WTC11 (cell line): ENCODE data around the gene SCAF8. TPM values are rescaled to one million over a fixed set of nuclear protein-coding genes. Genes with fewer than 3 reads are reported as not detected.

Source experiments
- ATAC-seq: fragments of 200-7000 bp; cut with Tn5 transposase; 2 replicates; pipeline ENCODE4 v1.10.0; 2021; ENCODE audit warnings: mild to moderate bottlenecking, moderate library complexity
- CTCF ChIA-PET: fragments of 300-600 bp; sonication (Branson Sonifier 250); formaldehyde crosslinking; loops from one replicate; lab custom pipeline; 2021; ENCODE audit warnings: antibody characterized with exemption; lab: Charles Lee
- POLR2A ChIA-PET: fragments of 350-600 bp; sonication (Branson Sonifier 250); formaldehyde crosslinking; loops from one replicate; lab custom pipeline; 2021; ENCODE audit warnings: antibody characterized with exemption; lab: Charles Lee
- DNase-seq: peaks from one replicate; pipeline ENCODE4 v3.0.0; 2021; ENCODE audit warnings: low spot score
- H3K27ac Mint-ChIP-seq: 2 replicates; pipeline ENCODE4 v1.8.0; 2021; ENCODE audit warnings: mixed read lengths
- H3K27me3 Mint-ChIP-seq: 2 replicates; pipeline ENCODE4 v1.8.0; 2021; ENCODE audit warnings: low read depth, mild to moderate bottlenecking, moderate library complexity, mixed read lengths
- H3K36me3 Mint-ChIP-seq: 2 replicates; pipeline ENCODE4 v1.8.0; 2021; ENCODE audit warnings: mixed read lengths
- H3K4me1 Mint-ChIP-seq: 2 replicates; pipeline ENCODE4 v1.8.0; 2022; ENCODE audit warnings: mixed read lengths
- H3K4me3 Mint-ChIP-seq: 2 replicates; pipeline ENCODE4 v1.8.0; 2021; ENCODE audit warnings: mild to moderate bottlenecking, moderate library complexity, mixed read lengths
- H3K9me3 Mint-ChIP-seq: 2 replicates; pipeline ENCODE4 v1.8.0; 2021; ENCODE audit warnings: mixed read lengths
- CREB1 ChIP-seq: sonication (generic); formaldehyde crosslinking; IDR thresholded peaks from 2 replicates; pipeline ENCODE4 v1.8.0; 2023; ENCODE audit warnings: mild to moderate bottlenecking, missing genetic modification reagents
- CREM ChIP-seq: sonication (generic); formaldehyde crosslinking; IDR thresholded peaks from 2 replicates; pipeline ENCODE4 v1.8.1; 2022; ENCODE audit warnings: mild to moderate bottlenecking, missing genetic modification reagents, moderate library complexity
- E2F4 ChIP-seq: sonication (generic); formaldehyde crosslinking; IDR thresholded peaks from 2 replicates; pipeline ENCODE4 v1.8.1; 2022; ENCODE audit warnings: low read depth, mild to moderate bottlenecking, moderate library complexity, missing genetic modification reagents, borderline replicate concordance
- ELF4 ChIP-seq: sonication (generic); formaldehyde crosslinking; IDR thresholded peaks from 2 replicates; pipeline ENCODE4 v1.8.1; 2022; ENCODE audit warnings: low read depth, mild to moderate bottlenecking, moderate library complexity, missing genetic modification reagents
- EMX1 ChIP-seq: fragments of 250-450 bp; sonication (Bioruptor Pico); IDR thresholded peaks from 2 replicates; pipeline ENCODE4 v1.8.0; 2021; ENCODE audit warnings: mild to moderate bottlenecking
- FOXJ3 ChIP-seq: sonication (generic); formaldehyde crosslinking; IDR thresholded peaks from 2 replicates; pipeline ENCODE4 v1.9.0; 2021; ENCODE audit warnings: missing genetic modification reagents, mild to moderate bottlenecking, borderline replicate concordance
- FOXK1 ChIP-seq: sonication (generic); formaldehyde crosslinking; IDR thresholded peaks from 2 replicates; pipeline ENCODE4 v1.8.0; 2022; ENCODE audit warnings: mild to moderate bottlenecking, moderate library complexity, missing genetic modification reagents
- FOXP4 ChIP-seq: sonication (generic); formaldehyde crosslinking; IDR thresholded peaks from 2 replicates; pipeline ENCODE4 v1.8.0; 2022; ENCODE audit warnings: mild to moderate bottlenecking, missing genetic modification reagents
- NFE2L1 ChIP-seq: sonication (generic); formaldehyde crosslinking; IDR thresholded peaks from 2 replicates; pipeline ENCODE4 v1.8.1; 2023; ENCODE audit warnings: missing genetic modification reagents
- OVOL2 ChIP-seq: fragments of 250-450 bp; sonication (Bioruptor Pico); IDR thresholded peaks from 2 replicates; pipeline ENCODE4 v1.9.0; 2021; ENCODE audit warnings: mild to moderate bottlenecking, borderline replicate concordance
- PREB ChIP-seq: sonication (generic); formaldehyde crosslinking; IDR thresholded peaks from 2 replicates; pipeline ENCODE4 v1.8.1; 2022; ENCODE audit warnings: mild to moderate bottlenecking, missing genetic modification reagents, moderate library complexity, borderline replicate concordance
- RELA ChIP-seq: sonication (generic); formaldehyde crosslinking; IDR thresholded peaks from 2 replicates; pipeline ENCODE4 v1.8.1; 2022; ENCODE audit warnings: missing genetic modification reagents, mild to moderate bottlenecking, borderline replicate concordance
- SMAD3 ChIP-seq: sonication (generic); formaldehyde crosslinking; IDR thresholded peaks from 2 replicates; pipeline ENCODE4 v1.8.0; 2022; ENCODE audit warnings: missing genetic modification reagents, mild to moderate bottlenecking, borderline replicate concordance
- SMAD4 ChIP-seq: sonication (generic); formaldehyde crosslinking; IDR thresholded peaks from 2 replicates; pipeline ENCODE4 v1.8.0; 2022; ENCODE audit warnings: mild to moderate bottlenecking, missing genetic modification reagents
- SOX15 ChIP-seq: fragments of 250-450 bp; sonication (Bioruptor Pico); IDR thresholded peaks from 2 replicates; pipeline ENCODE4 v1.9.0; 2021; ENCODE audit warnings: mild to moderate bottlenecking
- TCF7 ChIP-seq: sonication (generic); formaldehyde crosslinking; IDR thresholded peaks from 2 replicates; pipeline ENCODE4 v1.8.0; 2022; ENCODE audit warnings: mild to moderate bottlenecking, low read depth, missing genetic modification reagents, moderate library complexity
- ZBTB43 ChIP-seq: sonication (generic); formaldehyde crosslinking; IDR thresholded peaks from 2 replicates; pipeline ENCODE4 v1.8.1; 2023; ENCODE audit warnings: mild to moderate bottlenecking, missing genetic modification reagents
- ZNF121 ChIP-seq: sonication (generic); formaldehyde crosslinking; IDR thresholded peaks from 2 replicates; pipeline ENCODE4 v1.8.0; 2023; ENCODE audit warnings: missing genetic modification reagents
- ZNF138 ChIP-seq: sonication (generic); formaldehyde crosslinking; conservative IDR thresholded peaks from 2 replicates; pipeline ENCODE4 v1.8.1; 2022; ENCODE audit warnings: mild to moderate bottlenecking, moderate library complexity, missing genetic modification reagents
- ZNF512 ChIP-seq: sonication (generic); formaldehyde crosslinking; IDR thresholded peaks from 2 replicates; pipeline ENCODE4 v1.8.1; 2022; ENCODE audit warnings: missing genetic modification reagents, borderline replicate concordance
- total RNA-seq: library from RNA; stranded (reverse); gene quantifications from 3 replicates; pipeline ENCODE4 v1.2.3, GENCODE V29; 2021
- TF ChIP-seq, protein P1 (sequence below): fragments of 250-450 bp; sonication (Bioruptor Pico); IDR thresholded peaks from 2 replicates; pipeline ENCODE4 v1.8.0; 2021; ENCODE audit warnings: mild to moderate bottlenecking
- TF ChIP-seq, protein P2 (sequence below): sonication (generic); formaldehyde crosslinking; IDR thresholded peaks from 2 replicates; pipeline ENCODE4 v1.8.1; 2022; ENCODE audit warnings: low read depth, missing genetic modification reagents, borderline replicate concordance
- TF ChIP-seq, protein P3 (sequence below): fragments of 250-450 bp; sonication (Bioruptor Pico); IDR thresholded peaks from 2 replicates; pipeline ENCODE4 v1.9.0; 2021; ENCODE audit warnings: mild to moderate bottlenecking

Gene SCAF8
- total RNA-seq, 1 experiment from 2014 or later = 40.7 TPM

DNA sequence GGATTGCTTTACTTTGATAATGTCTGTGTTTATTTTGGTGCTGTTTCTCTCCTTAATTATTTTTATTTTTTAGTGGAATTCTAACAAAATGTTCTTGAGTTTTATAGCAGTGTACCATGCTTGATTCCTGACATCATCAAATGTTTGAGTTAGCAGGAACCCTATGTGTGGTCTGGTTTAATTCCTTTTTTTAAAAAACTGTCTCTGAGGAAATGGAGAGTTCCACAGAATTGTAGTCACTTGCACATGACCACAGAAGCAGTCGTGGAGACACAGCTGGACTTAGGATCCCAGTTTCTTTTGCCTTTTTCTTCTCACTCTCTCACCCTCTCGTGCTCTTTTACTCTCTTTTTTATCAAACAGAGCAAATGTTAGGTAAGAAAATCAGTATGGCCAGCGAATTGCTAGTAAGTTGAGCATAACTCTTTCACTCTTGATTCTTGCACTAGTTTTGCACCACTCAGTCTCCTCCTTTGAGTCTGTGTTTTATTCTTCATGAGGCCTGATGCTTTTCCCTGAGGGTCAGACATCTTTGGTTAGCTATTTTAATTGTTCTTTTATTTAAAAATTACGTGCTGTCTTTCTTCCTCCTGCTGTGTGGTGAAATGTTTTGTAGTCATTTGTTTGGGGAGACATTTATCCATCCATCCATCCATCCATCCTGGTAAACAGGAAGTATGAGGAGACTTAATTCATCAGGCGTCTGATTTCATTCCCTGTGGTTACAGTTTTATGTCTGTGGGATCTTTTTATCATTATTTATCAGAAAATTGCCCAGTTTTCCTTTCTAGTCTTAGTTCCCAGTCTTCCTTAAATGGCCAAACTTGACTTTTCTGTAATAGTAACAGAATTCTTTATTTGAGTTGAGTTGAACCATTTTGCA is 83.0 kb downstream of the SCAF8 start (continued):
- TF ChIP-seq PREB (CRISPR knock-in tag) (no peak), SOX15 (CRISPR knock-in tag) (no peak), ZNF121 (CRISPR knock-in tag) (no peak), SMAD4 (CRISPR knock-in tag) (no peak), CREB1 (no peak), TCF7 (CRISPR knock-in tag) (no peak), ELF4 (CRISPR knock-in tag) (no peak)
- TF ChIP-seq, protein P1, sequence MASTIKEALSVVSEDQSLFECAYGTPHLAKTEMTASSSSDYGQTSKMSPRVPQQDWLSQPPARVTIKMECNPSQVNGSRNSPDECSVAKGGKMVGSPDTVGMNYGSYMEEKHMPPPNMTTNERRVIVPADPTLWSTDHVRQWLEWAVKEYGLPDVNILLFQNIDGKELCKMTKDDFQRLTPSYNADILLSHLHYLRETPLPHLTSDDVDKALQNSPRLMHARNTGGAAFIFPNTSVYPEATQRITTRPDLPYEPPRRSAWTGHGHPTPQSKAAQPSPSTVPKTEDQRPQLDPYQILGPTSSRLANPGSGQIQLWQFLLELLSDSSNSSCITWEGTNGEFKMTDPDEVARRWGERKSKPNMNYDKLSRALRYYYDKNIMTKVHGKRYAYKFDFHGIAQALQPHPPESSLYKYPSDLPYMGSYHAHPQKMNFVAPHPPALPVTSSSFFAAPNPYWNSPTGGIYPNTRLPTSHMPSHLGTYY (CRISPR knock-in tag) = no peak
- TF ChIP-seq, all 79 proteins: peak for 0

DNA sequence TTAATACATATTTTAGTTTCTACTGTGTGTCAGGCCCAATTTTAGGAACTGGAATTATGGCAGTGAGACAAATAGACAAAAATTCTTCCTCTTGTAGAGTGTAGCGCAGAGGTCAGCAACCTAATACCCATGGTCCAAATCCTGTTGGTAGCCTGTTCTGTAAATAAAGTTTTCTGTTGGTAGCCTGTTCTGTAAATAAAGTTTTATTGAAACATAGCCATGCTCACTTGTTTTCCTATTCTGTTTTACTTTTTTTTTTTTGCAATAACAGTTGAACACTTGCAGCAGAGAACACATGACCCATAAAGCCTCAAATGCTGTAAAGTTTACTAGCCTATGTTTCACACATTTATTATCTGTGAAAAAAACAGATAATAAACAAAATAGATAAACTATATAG is 87.9 kb downstream of the SCAF8 start:
- Mint-ChIP-seq H3K4me3 (no peak overlapping the region), H3K27me3 (no peaks in the 10 kb centered on the region), H3K27ac (no peak overlapping the region), H3K36me3 (peaks cover 61% of the 10 kb centered on the region), H3K4me1 (no peaks in the 10 kb centered on the region), H3K9me3 (no peaks in the 10 kb centered on the region)
- DNase-seq (no peak), ATAC-seq (no peak)
- CTCF ChIA-PET = no interaction called here
- POLR2A ChIA-PET = interaction anchor here (0.9 kb wide), 1 partner anchor 83 kb away, joined by 3 read pairs; no protein-coding TSS in a partner anchor
- TF ChIP-seq EMX1 (CRISPR knock-in tag) (no peak), RELA (CRISPR knock-in tag) (no peak), FOXJ3 (CRISPR knock-in tag) (no peak), FOXP4 (CRISPR knock-in tag) (no peak), ZNF512 (CRISPR knock-in tag) (no peak), OVOL2 (no peak), ZBTB43 (CRISPR knock-in tag) (no peak), CREM (CRISPR knock-in tag) (no peak), E2F4 (CRISPR knock-in tag) (no peak), FOXK1 (no peak), ZNF121 (CRISPR knock-in tag) (no peak), NFE2L1 (CRISPR knock-in tag) (no peak), ZNF138 (CRISPR knock-in tag) (no peak), SMAD3 (no peak)
- TF ChIP-seq, protein P2, sequence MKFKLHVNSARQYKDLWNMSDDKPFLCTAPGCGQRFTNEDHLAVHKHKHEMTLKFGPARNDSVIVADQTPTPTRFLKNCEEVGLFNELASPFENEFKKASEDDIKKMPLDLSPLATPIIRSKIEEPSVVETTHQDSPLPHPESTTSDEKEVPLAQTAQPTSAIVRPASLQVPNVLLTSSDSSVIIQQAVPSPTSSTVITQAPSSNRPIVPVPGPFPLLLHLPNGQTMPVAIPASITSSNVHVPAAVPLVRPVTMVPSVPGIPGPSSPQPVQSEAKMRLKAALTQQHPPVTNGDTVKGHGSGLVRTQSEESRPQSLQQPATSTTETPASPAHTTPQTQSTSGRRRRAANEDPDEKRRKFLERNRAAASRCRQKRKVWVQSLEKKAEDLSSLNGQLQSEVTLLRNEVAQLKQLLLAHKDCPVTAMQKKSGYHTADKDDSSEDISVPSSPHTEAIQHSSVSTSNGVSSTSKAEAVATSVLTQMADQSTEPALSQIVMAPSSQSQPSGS (CRISPR knock-in tag) = no peak
- TF ChIP-seq, protein P3, sequence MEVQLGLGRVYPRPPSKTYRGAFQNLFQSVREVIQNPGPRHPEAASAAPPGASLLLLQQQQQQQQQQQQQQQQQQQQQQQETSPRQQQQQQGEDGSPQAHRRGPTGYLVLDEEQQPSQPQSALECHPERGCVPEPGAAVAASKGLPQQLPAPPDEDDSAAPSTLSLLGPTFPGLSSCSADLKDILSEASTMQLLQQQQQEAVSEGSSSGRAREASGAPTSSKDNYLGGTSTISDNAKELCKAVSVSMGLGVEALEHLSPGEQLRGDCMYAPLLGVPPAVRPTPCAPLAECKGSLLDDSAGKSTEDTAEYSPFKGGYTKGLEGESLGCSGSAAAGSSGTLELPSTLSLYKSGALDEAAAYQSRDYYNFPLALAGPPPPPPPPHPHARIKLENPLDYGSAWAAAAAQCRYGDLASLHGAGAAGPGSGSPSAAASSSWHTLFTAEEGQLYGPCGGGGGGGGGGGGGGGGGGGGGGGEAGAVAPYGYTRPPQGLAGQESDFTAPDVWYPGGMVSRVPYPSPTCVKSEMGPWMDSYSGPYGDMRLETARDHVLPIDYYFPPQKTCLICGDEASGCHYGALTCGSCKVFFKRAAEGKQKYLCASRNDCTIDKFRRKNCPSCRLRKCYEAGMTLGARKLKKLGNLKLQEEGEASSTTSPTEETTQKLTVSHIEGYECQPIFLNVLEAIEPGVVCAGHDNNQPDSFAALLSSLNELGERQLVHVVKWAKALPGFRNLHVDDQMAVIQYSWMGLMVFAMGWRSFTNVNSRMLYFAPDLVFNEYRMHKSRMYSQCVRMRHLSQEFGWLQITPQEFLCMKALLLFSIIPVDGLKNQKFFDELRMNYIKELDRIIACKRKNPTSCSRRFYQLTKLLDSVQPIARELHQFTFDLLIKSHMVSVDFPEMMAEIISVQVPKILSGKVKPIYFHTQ (CRISPR knock-in tag) = no peak
